ENCODE measurements around the gene TNFSF12.

DNA sequence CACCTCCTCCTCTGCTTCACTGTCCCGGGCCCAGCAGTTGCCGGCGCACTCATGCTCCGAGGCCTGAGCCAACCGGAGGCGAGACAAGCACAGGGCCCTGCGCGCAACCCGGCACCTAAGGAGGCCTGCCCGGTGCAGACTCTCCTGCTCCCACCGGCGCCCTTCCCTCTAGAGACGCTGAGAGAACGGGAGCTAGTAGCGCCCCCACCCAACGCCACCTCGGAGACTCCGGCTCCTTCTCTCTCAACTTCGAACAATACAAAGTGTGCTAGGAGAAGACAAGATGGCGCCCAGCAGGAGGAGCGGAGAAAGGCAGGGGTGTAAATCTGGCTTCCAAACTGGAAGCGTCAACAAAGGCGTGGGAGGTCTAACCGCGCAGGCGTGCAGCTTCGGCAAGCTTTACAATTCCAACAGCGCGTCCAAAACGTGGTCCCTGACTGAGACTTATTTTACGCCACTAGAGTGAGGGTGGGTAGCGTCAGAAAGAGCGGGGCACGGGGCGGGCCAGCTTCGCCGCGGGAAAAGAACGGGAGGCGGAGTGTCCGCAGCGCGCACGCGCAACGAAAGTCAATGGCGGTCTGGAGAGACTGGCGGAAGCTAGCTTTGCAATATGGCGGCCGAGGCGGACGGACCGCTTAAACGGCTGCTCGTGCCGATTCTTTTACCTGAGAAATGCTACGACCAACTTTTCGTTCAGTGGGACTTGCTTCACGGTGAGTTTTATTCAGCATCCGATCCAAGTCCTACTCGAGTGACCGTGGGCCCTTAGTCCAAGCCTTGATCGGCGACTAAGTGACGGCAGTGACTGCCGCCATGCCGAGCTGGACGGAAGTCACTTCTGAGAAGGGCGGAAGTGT is 34.6 kb downstream of the TNFSF12 start, which contains the start of gene MPDU1:
- TF ChIP-seq, protein P1, sequence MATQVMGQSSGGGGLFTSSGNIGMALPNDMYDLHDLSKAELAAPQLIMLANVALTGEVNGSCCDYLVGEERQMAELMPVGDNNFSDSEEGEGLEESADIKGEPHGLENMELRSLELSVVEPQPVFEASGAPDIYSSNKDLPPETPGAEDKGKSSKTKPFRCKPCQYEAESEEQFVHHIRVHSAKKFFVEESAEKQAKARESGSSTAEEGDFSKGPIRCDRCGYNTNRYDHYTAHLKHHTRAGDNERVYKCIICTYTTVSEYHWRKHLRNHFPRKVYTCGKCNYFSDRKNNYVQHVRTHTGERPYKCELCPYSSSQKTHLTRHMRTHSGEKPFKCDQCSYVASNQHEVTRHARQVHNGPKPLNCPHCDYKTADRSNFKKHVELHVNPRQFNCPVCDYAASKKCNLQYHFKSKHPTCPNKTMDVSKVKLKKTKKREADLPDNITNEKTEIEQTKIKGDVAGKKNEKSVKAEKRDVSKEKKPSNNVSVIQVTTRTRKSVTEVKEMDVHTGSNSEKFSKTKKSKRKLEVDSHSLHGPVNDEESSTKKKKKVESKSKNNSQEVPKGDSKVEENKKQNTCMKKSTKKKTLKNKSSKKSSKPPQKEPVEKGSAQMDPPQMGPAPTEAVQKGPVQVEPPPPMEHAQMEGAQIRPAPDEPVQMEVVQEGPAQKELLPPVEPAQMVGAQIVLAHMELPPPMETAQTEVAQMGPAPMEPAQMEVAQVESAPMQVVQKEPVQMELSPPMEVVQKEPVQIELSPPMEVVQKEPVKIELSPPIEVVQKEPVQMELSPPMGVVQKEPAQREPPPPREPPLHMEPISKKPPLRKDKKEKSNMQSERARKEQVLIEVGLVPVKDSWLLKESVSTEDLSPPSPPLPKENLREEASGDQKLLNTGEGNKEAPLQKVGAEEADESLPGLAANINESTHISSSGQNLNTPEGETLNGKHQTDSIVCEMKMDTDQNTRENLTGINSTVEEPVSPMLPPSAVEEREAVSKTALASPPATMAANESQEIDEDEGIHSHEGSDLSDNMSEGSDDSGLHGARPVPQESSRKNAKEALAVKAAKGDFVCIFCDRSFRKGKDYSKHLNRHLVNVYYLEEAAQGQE (IDR thresholded peaks at IDR 0.05; ENCODE audit: borderline replicate concordance): no peak
- TF ChIP-seq, protein P1 (CRISPR knock-in tag; IDR thresholded peaks at IDR 0.05; ENCODE audit: low read depth): no peak
- TF ChIP-seq ZNF830 (CRISPR knock-in tag; IDR thresholded peaks at IDR 0.05): no peak
- TF ChIP-seq RFX5 (IDR thresholded peaks at IDR 0.05; ENCODE audit: low read depth, low read length): no peak
- TF ChIP-seq, protein P2, sequence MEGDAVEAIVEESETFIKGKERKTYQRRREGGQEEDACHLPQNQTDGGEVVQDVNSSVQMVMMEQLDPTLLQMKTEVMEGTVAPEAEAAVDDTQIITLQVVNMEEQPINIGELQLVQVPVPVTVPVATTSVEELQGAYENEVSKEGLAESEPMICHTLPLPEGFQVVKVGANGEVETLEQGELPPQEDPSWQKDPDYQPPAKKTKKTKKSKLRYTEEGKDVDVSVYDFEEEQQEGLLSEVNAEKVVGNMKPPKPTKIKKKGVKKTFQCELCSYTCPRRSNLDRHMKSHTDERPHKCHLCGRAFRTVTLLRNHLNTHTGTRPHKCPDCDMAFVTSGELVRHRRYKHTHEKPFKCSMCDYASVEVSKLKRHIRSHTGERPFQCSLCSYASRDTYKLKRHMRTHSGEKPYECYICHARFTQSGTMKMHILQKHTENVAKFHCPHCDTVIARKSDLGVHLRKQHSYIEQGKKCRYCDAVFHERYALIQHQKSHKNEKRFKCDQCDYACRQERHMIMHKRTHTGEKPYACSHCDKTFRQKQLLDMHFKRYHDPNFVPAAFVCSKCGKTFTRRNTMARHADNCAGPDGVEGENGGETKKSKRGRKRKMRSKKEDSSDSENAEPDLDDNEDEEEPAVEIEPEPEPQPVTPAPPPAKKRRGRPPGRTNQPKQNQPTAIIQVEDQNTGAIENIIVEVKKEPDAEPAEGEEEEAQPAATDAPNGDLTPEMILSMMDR (IDR thresholded peaks at IDR 0.05 in 2 of 3, conservative IDR thresholded peaks at IDR 0.05 in 1 of 3; ENCODE audit: insufficient read depth in 2 of 3, low read depth in 1 of 3, low read length in 3 of 3): no peak
